Neuronal stem cell (in vitro differentiated cells): ENCODE results near the gene NCS1.
"Not testable (repeated sequence)": the region's sequence is repeated elsewhere in the genome, so short reads cannot be mapped to it uniquely, and the experiment has no call there.

Experiments used
- DNase-seq: peaks from one replicate; pipeline ENCODE4 v3.0.0-alpha.2; 2013; ENCODE audit warnings: low spot score
- H2AFZ ChIP-seq: one replicate; pipeline ENCODE4 v1.6.1; 2013; ENCODE audit warnings: mild to moderate bottlenecking, low read length, inconsistent platforms
- H2AK5ac ChIP-seq: 2 replicates; pipeline ENCODE4 v1.6.1; 2013; ENCODE audit warnings: low read depth, mild to moderate bottlenecking, inconsistent platforms, low read length, moderate library complexity, mixed read lengths
- H2BK120ac ChIP-seq: 2 replicates; pipeline ENCODE4 v1.6.1; 2013; ENCODE audit warnings: low read depth, mild to moderate bottlenecking, inconsistent platforms, low read length, moderate library complexity, mixed read lengths
- H2BK12ac ChIP-seq: one replicate; pipeline ENCODE4 v1.6.1; 2013; ENCODE audit warnings: low read length, inconsistent platforms
- H2BK15ac ChIP-seq: 2 replicates; pipeline ENCODE4 v1.6.1; 2013; ENCODE audit warnings: mild to moderate bottlenecking, low read length, inconsistent platforms, mixed read lengths
- H2BK5ac ChIP-seq: one replicate; pipeline ENCODE4 v1.6.1; 2013; ENCODE audit warnings: inconsistent platforms, mild to moderate bottlenecking, low read length, moderate library complexity
- H3K14ac ChIP-seq: one replicate; pipeline ENCODE4 v1.6.1; 2013; ENCODE audit warnings: low read length, inconsistent platforms
- H3K18ac ChIP-seq: 2 replicates; pipeline ENCODE4 v1.6.1; 2013; ENCODE audit warnings: low read length, inconsistent platforms
- H3K23ac ChIP-seq: 2 replicates; pipeline ENCODE4 v1.6.1; 2013; ENCODE audit warnings: low read depth, mild to moderate bottlenecking, mixed read lengths, low read length, inconsistent platforms; ENCODE audit not compliant: poor library complexity
- H3K27ac ChIP-seq: replicated peaks from 3 replicates; pipeline ENCODE4 v1.5.1; 2013; ENCODE audit warnings: low read length, inconsistent platforms
- H3K27me3 ChIP-seq, 3 experiments: 2 replicates each; pipeline ENCODE4 v1.6.1; 2013; ENCODE audit warnings: low read length in 3 of 3, mild to moderate bottlenecking in 2 of 3, inconsistent platforms in 1 of 3, low read depth in 1 of 3, mixed read lengths in 1 of 3, moderate library complexity in 1 of 3; ENCODE audit not compliant: control insufficient read depth in 3 of 3, insufficient read depth in 3 of 3
- H3K36me3 ChIP-seq, 2 donors: replicated peaks in 1 of 2; 2 replicates each; pipeline ENCODE4 v1.6.1; 2013; ENCODE audit warnings: low read length in 2 of 2; ENCODE audit not compliant: control insufficient read depth in 2 of 2, insufficient read depth in 2 of 2
- H3K4ac ChIP-seq: 2 replicates; pipeline ENCODE4 v1.6.1; 2013; ENCODE audit warnings: inconsistent platforms, mild to moderate bottlenecking, low read length, moderate library complexity
- H3K4me1 ChIP-seq, 2 donors: 1 replicate in 1 of 2; 2 replicates in 1 of 2; pipeline ENCODE4 v1.6.1; 2013; ENCODE audit warnings: low read length in 2 of 2, low read depth in 1 of 2; ENCODE audit not compliant: control insufficient read depth in 2 of 2, insufficient read depth in 1 of 2
- H3K4me2 ChIP-seq: one replicate; pipeline ENCODE4 v1.6.1; 2013; ENCODE audit warnings: mild to moderate bottlenecking, low read length, inconsistent platforms; ENCODE audit not compliant: insufficient read depth, poor library complexity, severe bottlenecking
- H3K4me3 ChIP-seq, 2 donors: 2 replicates each; pipeline ENCODE4 v1.5.1; 2013; ENCODE audit warnings: low read length in 2 of 2, mild to moderate bottlenecking in 2 of 2, inconsistent platforms in 1 of 2, moderate library complexity in 1 of 2
- H3K79me1 ChIP-seq: one replicate; pipeline ENCODE4 v1.6.1; 2013; ENCODE audit warnings: low read depth, mild to moderate bottlenecking, inconsistent platforms, low read length, moderate library complexity
- H3K9ac ChIP-seq: one replicate; pipeline ENCODE4 v1.6.1; 2013; ENCODE audit warnings: mild to moderate bottlenecking, low read depth, low read length, inconsistent platforms; ENCODE audit not compliant: poor library complexity
- H3K9me3 ChIP-seq, 2 donors: replicated peaks in 1 of 2; 2 replicates each; pipeline versions ENCODE3 to v1.6.1; 2013; ENCODE audit warnings: low read length in 2 of 2, mild to moderate bottlenecking in 2 of 2, inconsistent platforms in 1 of 2, low read depth in 1 of 2, mixed read lengths in 1 of 2, moderate library complexity in 1 of 2; ENCODE audit not compliant: control insufficient read depth in 2 of 2, insufficient read depth in 1 of 2
- H4K8ac ChIP-seq: one replicate; pipeline ENCODE4 v1.6.1; 2013; ENCODE audit warnings: low read depth, mild to moderate bottlenecking, inconsistent platforms, low read length, moderate library complexity
- H4K91ac ChIP-seq: one replicate; pipeline ENCODE4 v1.6.1; 2013; ENCODE audit warnings: low read length, low read depth, mild to moderate bottlenecking, inconsistent platforms; ENCODE audit not compliant: poor library complexity
- WGBS, 2 donors: extraction: QIAGEN DNeasy Blood & Tissue Kit; methylation state at CpG; one replicate each; pipeline ENCODE4 v1.1.7; 2013; ENCODE audit warnings: missing lambda C conversion rate in 2 of 2, mixed read lengths in 1 of 2; ENCODE audit not compliant: insufficient read length in 2 of 2, insufficient replicate concordance in 1 of 2; ENCODE audit errors: extremely low coverage in 2 of 2; 5-methylcytosine and 5-hydroxymethylcytosine counted together

The NCS1 gene

DNA sequence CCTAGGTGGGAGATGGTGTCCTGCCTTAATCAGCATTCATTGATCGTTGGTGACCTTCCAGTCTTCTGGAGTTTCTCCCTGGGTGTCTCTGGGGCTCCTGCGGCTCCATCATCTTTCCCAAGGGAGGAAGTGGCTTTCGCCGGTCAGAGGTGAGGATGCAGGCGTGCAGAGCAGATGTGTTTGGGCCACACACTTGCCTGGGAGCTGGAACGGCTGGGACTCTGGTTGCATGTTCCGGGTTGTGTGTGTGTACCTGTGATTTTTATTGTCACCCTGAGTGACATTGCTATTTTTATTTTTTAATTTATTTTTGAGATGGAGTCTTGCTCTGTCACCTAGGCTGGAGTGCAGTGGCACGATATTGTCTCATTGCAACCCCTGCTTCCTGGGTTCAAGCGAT lies 103.0 kb downstream of the NCS1 start:
- Histone ChIP-seq H3K79me1 (no peaks in the 10 kb centered on the region), H3K27ac (no peak overlapping the region), H2BK15ac (no peak overlapping the region), H3K4ac (no peak overlapping the region), H3K9me3 (no peaks in the 10 kb centered on the region), H2BK12ac (no peak overlapping the region), H3K36me3 (no peaks in the 10 kb centered on the region), H3K23ac (no peak overlapping the region), H3K18ac (no peak overlapping the region), H2AK5ac (no peak overlapping the region), H2BK5ac (no peak overlapping the region), H3K9ac (no peak overlapping the region), H3K4me3 (no peak overlapping the region), H3K27me3 (peaks cover 0 to 21% (median 0%) of the 10 kb centered on the region in 3 experiments), H3K4me1 (peaks cover 0 to 5% of the 10 kb centered on the region in 2 donors), H4K8ac (no peak overlapping the region), H2AFZ (no peak overlapping the region), H4K91ac (no peak overlapping the region), H3K4me2 (no peak overlapping the region), H2BK120ac (no peak overlapping the region), H3K14ac (no peak overlapping the region)
- no peak for DNase-seq
- WGBS, 2 donors = no CpG with 5 or more reads among the region's 9 CpGs

DNA sequence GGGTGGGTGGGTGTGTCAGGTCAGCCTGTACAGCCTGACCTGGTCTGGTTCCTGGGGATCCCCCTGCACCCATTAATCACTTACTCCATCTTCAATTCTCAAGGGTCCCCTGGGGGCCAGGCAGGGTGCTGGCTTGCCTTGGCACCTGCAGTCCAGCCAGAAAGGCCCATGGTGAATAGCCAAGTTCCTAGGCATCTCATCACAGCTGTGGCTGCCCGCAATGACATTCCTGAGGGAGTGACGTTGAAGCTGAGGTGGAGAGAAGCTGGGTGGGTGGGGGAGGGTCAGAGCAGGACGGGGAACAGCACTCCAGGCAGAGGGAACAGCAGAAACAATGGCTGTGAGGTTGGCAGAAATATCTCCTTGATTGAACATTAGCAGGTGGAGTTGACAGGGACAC lies 103.9 kb downstream of the NCS1 start:
- Histone ChIP-seq H3K27ac (no peak overlapping the region), H3K36me3 (no peaks in the 10 kb centered on the region), H3K4me1 (peaks cover 0 to 5% of the 10 kb centered on the region in 2 donors), H2BK5ac (no peak overlapping the region), H2BK120ac (no peak overlapping the region), H3K4ac (no peak overlapping the region), H3K23ac (peak overlapping the region; percentile 73), H3K9me3 (no peaks in the 10 kb centered on the region), H2BK12ac (no peak overlapping the region), H2AK5ac (no peak overlapping the region), H3K79me1 (no peaks in the 10 kb centered on the region), H2AFZ (no peak overlapping the region), H3K14ac (no peak overlapping the region), H3K4me3 (no peak overlapping the region), H4K91ac (no peak overlapping the region), H3K18ac (peak overlapping the region; percentile 48), H4K8ac (no peak overlapping the region), H3K9ac (no peak overlapping the region), H3K27me3 (peaks cover 0 to 11% (median 0%) of the 10 kb centered on the region in 3 experiments), H2BK15ac (no peak overlapping the region), H3K4me2 (no peak overlapping the region)
- no peak for DNase-seq
- no CpG with 5 or more reads among the region's 3 CpGs for WGBS, 2 donors

DNA sequence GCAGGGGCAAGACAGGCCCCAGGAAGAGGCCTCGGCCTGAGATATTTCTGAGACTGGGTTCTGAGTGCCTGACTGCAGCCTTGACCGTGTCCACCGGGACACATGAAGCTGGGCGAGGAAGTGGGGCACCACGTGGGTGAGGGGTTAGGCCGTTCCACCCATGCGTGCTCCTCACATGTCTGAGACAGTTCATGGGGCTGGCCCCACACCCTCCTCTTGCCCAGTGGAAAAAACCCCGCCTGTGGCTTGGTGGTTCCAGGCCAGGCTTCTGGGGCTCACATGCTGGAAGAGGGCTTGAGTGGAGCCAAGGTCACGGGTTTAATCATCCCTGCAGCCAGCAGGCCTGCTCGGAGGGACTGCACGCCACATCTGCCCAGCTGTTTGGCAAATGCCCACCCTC lies 104.8 kb downstream of the NCS1 start:
- Histone ChIP-seq H3K9ac (no peak overlapping the region), H2AFZ (no peak overlapping the region), H3K27me3 (peaks cover 0 to 3% (median 0%) of the 10 kb centered on the region in 3 experiments), H3K36me3 (no peaks in the 10 kb centered on the region), H3K23ac (no peak overlapping the region), H2BK15ac (no peak overlapping the region), H2AK5ac (peak overlapping the region; percentile 54), H3K27ac (no peak overlapping the region), H3K4me2 (no peak overlapping the region), H3K79me1 (no peaks in the 10 kb centered on the region), H3K14ac (no peak overlapping the region), H3K4me3 (no peak overlapping the region), H3K9me3 (no peaks in the 10 kb centered on the region), H3K4ac (no peak overlapping the region), H2BK5ac (no peak overlapping the region), H3K18ac (no peak overlapping the region), H4K8ac (no peak overlapping the region), H2BK120ac (peak overlapping the region; percentile 54), H2BK12ac (no peak overlapping the region), H4K91ac (no peak overlapping the region), H3K4me1 (peaks cover 0 to 5% of the 10 kb centered on the region in 2 donors)
- no peak for DNase-seq
- no CpG with 5 or more reads among the region's 11 CpGs for WGBS, 2 donors

DNA sequence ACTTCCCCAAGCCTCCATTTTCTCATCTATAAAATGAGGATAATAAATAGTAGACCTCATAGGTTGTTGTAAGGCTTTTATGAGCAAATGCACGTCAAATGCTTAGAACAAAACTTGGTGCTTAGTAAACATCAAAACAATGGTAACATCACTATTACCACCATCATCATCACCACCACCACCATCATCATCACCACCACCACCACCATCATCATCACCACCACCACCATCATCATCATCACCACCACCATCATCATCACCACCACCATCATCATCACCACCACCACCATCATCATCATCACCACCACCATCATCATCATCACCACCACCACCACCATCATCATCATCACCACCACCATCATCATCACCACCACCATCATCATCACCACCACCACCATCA lies 105.3 kb downstream of the NCS1 start:
- H3K9me3 ChIP-seq, H3K27ac ChIP-seq, H2AFZ ChIP-seq, H3K4ac ChIP-seq, H3K23ac ChIP-seq, H3K9ac ChIP-seq, H4K8ac ChIP-seq, DNase-seq, H3K79me1 ChIP-seq, H2BK15ac ChIP-seq, H3K36me3 ChIP-seq, H4K91ac ChIP-seq, H3K27me3 ChIP-seq, H3K4me3 ChIP-seq, H3K14ac ChIP-seq, H3K18ac ChIP-seq, H2AK5ac ChIP-seq, H3K4me1 ChIP-seq, H2BK5ac ChIP-seq, H3K4me2 ChIP-seq, H2BK12ac ChIP-seq: not testable (repeated sequence)
- H2BK120ac ChIP-seq = peak overlapping the region; percentile 54
- WGBS, 2 donors = no CpG with 5 or more reads among the region's 1 CpG
